G401.6 (cell line): ENCODE results near the gene PURA.
A peak's percentile ranks its signal among the peaks of the same experiment; 100 is the strongest.

ENCODE experiments used
- FAIRE-seq: peaks from 2 replicates; lab custom pipeline; 2012; peaks lifted over from hg19 to GRCh38; lab: Jason Lieb, UNC

PURA gene

GRCh38 chr5:140109759-140110645 lies 3.9 kb upstream of the PURA start:
- peak; percentile 71 for FAIRE-seq

GRCh38 chr5:140110646-140110957 lies 3.3 kb upstream of the PURA start:
- no peak for FAIRE-seq

- FAIRE-seq = no peak
Observed at GRCh38 chr5:140111011-140111858, 2.7 kb upstream of the PURA start.

GRCh38 chr5:140111859-140112551 lies 1.9 kb upstream of the PURA start:
- FAIRE-seq = no peak

- no peak for FAIRE-seq
Observed at GRCh38 chr5:140112685-140113179, 1.2 kb upstream of the PURA start.

GRCh38 chr5:140113180-140113698 lies 670 bp upstream of the PURA start:
- no peak for FAIRE-seq

- no peak for FAIRE-seq
Observed at GRCh38 chr5:140114341-140115185, 654 bp downstream of the PURA start.

GRCh38 chr5:140115186-140115500 lies 1.2 kb downstream of the PURA start:
- no peak for FAIRE-seq

GRCh38 chr5:140116716-140117115 lies 2.8 kb downstream of the PURA start:
- FAIRE-seq = peak; percentile 76

GRCh38 chr5:140117523-140117922 lies 3.6 kb downstream of the PURA start:
- FAIRE-seq = no peak

GRCh38 chr5:140118302-140118936 lies 4.5 kb downstream of the PURA start:
- peak; percentile 85 for FAIRE-seq

GRCh38 chr5:140125637-140126036 lies 11.7 kb downstream of the PURA start, which contains the start of gene IGIP:
IGIP (plus strand) TSS chr5:140125937; CDS start chr5:140128477, 2,540 bp downstream.
- no peak for FAIRE-seq

- FAIRE-seq = no peak
Observed at GRCh38 chr5:140126315-140127012, 12.6 kb downstream of the PURA start.

GRCh38 chr5:140128376-140128775 lies 14.5 kb downstream of the PURA start:
- FAIRE-seq = no peak

- no peak for FAIRE-seq
Observed at GRCh38 chr5:140130949-140131733, 17.2 kb downstream of the PURA start.

GRCh38 chr5:140131967-140132409 lies 18.1 kb downstream of the PURA start:
- no peak for FAIRE-seq

GRCh38 chr5:140133514-140134167 lies 19.7 kb downstream of the PURA start:
- no peak for FAIRE-seq

- no peak for FAIRE-seq
Observed at GRCh38 chr5:140134277-140134935, 20.5 kb downstream of the PURA start.
